ENCODE measurements around the gene ATP10A.
A peak's percentile ranks its signal among the peaks of the same experiment; 100 is the strongest.

Gene ATP10A

DNA sequence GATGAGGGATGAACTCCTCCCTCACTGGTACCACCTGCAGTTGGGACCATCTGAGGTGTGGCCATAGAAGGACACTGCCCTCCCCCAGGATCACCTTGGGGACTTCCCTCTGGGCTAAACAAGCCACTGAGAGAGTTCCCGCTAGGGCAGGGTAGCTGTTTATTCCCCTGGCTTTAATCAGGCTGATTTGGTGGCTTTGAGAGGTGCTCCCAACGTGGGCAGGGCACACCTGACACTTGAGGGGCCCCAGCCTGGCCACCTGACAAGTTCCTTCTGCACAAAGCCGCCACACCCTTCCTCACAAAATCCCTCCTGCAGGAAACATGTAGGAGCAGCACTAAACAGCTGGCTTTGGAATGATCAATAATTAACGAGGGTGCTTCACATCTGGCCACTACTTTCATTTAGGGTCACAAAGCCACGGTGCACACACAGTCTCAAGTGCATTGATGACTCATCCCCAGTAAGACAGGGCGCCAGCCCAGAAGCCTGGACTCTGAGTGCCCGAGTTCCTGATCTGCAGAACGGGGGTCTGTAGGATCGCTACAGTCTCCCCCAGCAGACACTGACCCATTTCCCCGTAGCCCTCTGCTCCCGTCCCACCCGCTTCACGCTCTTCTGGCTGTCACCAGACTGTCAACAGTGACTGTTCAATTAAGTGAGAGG is 75.1 kb downstream of the ATP10A start:
- H3K4me3 ChIP-seq (ENCODE audit: low read depth, low read length) = no peak overlapping the region
- TF ChIP-seq, protein P1, sequence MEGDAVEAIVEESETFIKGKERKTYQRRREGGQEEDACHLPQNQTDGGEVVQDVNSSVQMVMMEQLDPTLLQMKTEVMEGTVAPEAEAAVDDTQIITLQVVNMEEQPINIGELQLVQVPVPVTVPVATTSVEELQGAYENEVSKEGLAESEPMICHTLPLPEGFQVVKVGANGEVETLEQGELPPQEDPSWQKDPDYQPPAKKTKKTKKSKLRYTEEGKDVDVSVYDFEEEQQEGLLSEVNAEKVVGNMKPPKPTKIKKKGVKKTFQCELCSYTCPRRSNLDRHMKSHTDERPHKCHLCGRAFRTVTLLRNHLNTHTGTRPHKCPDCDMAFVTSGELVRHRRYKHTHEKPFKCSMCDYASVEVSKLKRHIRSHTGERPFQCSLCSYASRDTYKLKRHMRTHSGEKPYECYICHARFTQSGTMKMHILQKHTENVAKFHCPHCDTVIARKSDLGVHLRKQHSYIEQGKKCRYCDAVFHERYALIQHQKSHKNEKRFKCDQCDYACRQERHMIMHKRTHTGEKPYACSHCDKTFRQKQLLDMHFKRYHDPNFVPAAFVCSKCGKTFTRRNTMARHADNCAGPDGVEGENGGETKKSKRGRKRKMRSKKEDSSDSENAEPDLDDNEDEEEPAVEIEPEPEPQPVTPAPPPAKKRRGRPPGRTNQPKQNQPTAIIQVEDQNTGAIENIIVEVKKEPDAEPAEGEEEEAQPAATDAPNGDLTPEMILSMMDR (IDR thresholded peaks at IDR 0.05; ENCODE audit: borderline replicate concordance, insufficient read depth, low read depth, low read length) = no peak

DNA sequence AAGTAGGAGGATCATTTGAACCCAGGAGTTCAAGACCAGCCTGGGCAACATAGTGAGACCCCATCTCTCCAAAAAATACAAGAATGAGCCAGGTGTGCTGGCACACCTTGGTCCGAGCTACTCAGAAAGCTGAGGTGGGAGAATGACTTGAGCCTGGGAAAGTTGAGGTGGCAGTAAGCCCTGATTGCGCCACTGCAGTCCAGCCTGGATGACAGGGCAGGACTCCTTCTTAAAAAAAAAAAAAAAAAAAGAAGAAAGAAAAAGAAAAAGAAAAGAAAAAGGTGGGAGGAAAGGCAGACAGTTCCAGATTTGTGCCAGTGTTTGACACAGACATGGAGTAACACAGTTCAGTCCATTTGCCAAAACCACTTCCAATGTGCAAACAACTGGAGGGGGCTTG is 75.7 kb downstream of the ATP10A start:
- TF ChIP-seq, protein P1 (IDR thresholded peaks at IDR 0.05; ENCODE audit: borderline replicate concordance, insufficient read depth, low read depth, low read length) = no peak
- H3K4me3 ChIP-seq (ENCODE audit: low read depth, low read length) = no peak overlapping the region

DNA sequence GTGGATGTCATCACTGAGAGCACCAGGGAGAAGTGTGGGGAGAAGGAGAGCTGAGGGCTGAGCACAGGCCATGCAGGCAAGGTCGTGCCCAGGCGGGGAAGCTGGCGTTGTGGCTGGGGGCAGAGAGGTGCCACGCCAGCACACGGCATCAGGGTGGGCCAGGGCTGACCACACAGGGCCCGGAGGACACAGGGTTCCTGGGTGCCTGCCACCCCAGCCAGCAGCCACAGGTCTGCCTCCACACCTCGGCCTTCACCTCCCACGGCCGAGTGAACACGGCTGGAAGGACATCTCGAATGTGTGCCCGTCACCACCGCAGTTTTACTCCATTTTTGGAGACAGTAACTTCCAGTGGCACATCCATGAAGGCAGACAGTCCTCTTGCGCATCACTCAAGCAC is 77.1 kb downstream of the ATP10A start:
- no peak overlapping the region for H3K4me3 ChIP-seq (ENCODE audit: low read depth, low read length)
- TF ChIP-seq, protein P1 (IDR thresholded peaks at IDR 0.05; ENCODE audit: borderline replicate concordance, insufficient read depth, low read depth, low read length) = no peak

DNA sequence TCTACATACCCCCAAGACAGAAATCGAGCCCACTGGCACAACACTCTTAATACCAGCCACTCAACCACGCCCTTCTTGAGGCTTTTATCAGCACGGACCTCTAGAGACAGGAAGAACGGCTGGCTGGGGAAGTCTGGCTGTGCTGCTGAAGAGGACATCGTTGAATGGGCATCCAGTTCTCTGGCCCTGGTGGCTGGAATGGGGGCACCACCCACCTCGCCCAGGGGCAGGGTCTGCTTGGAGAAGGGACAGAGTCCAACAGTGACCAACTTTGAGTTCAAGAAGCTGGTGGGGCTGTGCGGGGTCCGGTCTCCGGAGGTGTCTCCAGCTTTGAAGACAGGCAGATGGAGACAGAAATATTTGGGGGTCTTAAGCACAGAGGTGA is 77.5 kb downstream of the ATP10A start:
- H3K4me3 ChIP-seq (ENCODE audit: low read depth, low read length) = no peak overlapping the region
- TF ChIP-seq, protein P1 (IDR thresholded peaks at IDR 0.05; ENCODE audit: borderline replicate concordance, insufficient read depth, low read depth, low read length) = no peak

DNA sequence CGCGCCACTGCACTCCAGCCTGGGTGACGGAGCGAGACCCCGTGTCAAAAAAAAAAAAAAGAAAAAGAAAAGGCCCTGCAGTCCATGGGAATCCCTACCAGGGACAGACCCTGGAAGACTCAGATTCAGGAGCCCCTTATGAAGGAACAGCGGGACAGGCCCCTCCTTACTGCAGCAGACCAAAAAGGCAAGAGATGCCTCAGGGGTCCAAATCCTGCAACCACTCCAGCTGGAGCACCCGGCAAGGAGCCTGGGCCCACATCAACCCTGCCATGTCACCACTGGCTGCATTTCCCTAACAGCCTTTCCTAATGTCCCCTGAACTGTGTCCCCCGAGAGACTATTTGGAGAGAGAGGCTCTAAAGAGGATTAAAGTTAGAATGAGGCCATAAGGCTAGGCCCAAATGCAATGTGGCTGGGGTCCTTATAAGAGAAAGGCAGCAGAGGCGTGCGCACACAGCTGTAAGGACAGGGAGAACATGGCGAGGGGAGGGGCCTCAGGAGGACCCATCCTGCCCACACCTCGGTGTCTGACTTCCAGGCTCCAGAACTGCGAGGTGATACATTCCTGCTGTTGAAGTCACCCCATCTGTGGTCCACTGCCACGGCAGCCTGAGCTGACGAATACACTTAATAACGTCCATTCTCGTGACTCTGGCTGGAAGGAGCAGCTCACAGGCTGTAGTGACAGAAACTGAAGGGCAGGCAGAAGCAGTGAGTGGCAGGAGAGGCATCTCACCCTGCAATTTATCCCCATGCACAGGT is 78.1 kb downstream of the ATP10A start:
- TF ChIP-seq, protein P1 (IDR thresholded peaks at IDR 0.05; ENCODE audit: borderline replicate concordance, insufficient read depth, low read depth, low read length) = no peak
- H3K4me3 ChIP-seq (ENCODE audit: low read depth, low read length) = no peak overlapping the region

DNA sequence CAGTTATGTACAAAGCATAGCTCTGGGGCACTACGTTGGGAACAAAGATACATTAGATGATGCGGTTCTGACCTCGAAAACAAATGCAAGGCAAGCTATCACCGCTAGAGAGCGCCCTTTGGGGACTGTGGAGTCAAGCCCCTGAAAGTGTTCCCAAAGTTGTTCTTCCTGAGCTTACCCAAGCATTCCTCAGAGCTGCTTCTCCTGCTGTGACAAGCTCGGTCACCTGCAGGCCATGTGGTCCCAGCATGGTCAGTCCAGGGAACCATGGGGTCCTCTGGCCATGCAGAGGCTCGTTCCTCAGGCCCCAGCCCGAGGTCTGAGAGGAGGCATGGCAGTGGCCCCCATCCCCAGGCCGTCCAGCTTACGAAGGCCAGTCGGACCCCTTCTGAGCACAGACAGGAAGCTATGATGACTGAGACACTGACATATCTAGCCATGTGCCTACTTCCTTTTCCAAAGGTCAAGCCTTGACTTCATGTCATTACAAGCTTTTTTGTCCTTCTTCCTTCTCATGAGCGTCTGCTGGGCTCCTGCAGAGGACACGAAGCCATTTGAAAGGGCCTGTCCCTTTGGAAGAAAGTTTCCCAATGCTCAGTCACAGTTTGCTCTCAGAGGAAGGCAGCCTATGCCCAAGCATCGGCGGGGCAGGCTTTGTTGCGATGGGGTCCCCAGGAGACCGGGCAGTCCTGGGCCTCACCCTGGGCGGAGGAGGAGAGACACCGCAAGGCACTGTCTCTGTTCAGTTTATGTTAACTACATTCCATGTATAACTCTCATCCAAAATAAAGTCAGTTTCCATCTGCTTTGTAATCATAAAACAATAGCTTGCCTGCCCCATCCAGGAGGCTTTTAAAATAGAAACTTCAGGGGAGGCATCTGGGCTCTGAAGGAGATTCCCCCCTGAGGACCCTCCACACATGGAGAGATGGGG is 79.3 kb downstream of the ATP10A start:
- no peak overlapping the region for H3K4me3 ChIP-seq (ENCODE audit: low read depth, low read length)
- TF ChIP-seq, protein P1 (IDR thresholded peaks at IDR 0.05; ENCODE audit: borderline replicate concordance, insufficient read depth, low read depth, low read length) = peak; percentile 37; the same call in 1 of the 2 replicates

All from GM12875 (cell line).